GM18502 (cell line): Measurements from ENCODE around the gene PTPRR.

Experiments
- ATAC-seq: cut with Tn5 transposase; IDR thresholded peaks from one replicate; pipeline ENCODE4 v1.9.1; 2021; ENCODE audit warnings: mild to moderate bottlenecking; ENCODE audit not compliant: unreplicated experiment, poor library complexity

The PTPRR gene

DNA sequence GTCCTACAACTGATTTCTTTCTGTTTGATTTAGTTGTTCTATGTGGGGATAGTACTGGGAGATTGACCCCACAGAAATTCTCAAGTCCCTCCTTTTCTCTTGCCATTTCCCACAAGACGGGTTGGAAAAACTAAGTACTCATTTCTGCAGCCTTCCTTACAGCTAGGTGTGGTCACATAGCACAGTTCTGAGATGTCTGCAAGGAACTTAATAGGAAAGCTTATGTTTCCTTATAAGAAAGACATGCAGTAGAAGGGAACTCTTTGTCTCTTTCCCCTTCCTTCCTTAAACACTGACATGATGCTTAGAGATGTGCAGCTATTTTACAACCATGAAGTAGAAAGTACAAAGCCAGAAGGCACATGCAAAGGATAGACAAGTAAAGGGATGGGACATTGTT lies 113.7 kb downstream of the PTPRR start:
- no peak for ATAC-seq

DNA sequence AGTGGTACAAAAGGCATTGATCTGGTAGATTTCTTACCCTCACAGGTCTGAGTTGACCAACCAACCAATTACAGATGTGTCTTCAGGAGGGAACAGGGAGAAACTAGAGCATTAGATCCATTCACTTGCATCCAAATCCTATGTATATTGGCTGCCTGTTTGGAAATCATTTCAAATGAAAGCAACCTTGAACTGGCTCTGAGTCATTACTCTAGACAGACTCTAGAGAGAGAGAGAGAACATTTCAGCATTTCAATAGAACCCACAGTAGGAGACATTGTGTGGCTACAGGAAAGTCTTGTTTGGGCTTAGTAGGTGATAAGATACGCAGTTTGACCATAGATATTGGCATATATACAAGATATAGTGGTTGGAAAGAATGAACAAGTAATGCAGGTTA lies 114.5 kb downstream of the PTPRR start:
- ATAC-seq, result no peak

DNA sequence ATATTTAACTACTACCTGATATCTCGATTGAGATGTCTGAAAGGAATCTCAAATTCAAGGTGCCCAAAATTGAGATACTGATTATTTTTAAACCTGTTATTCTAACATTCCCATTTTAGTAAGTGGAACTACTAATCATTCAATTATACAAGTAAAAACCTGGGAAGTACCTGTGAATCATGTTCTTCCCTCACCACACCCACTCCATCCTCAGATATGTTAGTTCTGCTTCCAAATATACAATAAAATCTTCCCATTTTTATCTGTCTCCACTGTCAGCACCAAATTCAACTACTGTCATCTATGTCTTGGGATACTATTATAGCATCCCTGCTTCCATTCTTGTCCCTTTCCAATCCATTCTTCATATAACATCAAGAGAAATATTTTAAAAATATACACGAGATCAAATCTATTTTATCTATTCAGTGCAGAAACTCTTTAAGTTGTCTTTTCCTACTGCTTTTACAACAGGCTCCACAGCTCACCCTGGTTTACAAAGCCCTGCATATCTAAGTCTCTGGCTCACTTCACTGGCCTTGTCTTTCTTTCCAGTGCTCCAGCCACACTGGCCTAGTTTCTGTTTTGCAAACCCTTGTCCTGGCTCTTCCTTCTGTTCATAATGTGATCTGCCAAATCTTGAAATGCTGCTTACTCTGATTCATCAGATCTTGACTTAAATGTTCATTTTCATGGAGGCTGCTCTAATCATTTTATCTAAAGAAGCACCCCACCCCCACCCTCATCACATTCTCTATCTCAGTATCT lies 122.3 kb downstream of the PTPRR start:
- no peak for ATAC-seq

DNA sequence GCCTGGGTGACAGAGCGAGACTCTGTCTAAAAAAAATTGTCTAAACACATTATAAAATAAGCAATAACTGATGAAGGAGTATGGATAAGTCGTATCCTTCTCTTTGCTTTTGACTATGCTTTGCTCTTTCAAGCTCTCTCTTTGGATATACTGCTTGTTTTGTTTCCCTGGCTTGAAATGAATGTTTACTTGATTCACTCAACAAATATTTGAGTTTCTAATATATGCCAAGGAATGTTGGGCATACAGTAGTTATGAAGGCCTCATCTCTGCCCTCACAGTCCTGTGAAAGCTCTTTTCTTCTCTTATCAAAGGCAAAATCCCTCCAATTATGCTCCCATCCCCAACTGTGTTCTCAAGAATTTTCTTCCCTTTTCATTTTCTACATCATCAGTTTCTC lies 123.5 kb downstream of the PTPRR start:
- no peak for ATAC-seq

DNA sequence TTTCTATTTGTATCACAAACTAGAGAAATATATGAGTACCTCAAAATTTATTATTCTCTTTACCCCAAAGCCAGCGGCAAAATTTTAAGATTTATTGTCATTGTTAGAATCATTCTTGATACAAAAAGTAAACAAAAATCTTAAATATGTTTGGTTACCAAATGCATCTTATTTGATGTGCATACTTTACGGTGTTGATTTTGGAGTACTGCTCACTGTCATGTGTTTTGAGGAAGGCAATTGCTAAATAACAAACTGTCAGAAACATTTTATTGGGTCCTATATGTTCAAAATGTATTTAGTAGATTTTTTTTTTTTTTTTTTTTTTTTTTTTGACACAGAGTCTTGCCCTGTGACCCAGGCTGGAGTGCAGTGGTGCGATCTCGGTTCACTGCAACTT lies 124.9 kb downstream of the PTPRR start:
- no peak for ATAC-seq

DNA sequence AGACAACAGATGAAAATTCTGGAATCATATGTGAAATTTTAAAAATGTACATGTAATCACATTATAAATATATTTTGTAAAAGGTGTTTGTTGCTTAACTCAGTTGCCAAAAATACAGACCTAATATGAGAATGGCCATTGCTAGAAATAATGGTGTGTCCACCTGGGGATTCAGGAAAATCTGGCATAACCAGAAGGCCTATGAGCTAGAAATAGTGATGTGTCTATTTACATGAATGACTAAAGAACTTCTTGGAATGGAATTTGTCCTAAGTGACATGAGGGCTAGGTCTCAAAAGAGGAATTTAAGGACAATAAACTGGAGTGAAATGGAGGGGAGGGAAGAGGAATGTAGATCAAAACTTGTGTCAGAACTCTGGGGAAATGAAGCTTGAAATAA lies 126.4 kb downstream of the PTPRR start:
- ATAC-seq, result no peak

DNA sequence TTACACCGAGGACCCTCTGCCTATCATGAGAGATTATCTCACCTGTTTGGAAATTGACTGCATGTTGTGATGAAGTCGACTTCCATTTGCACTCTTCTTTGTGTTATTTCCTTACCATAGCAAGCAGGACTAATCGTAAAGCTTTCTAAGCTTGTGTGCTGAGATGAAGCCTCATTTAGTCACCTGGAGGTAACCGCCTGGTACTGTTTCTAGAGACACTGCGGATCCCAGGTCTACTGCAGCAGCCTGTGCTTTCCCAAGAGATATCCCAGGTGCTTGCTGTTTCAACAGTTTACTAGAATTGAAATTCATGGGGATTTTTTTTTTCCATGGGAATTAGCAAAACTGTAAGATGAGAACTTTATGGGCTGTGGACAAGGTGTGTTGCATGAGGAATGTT lies 131.8 kb downstream of the PTPRR start:
- no peak for ATAC-seq

DNA sequence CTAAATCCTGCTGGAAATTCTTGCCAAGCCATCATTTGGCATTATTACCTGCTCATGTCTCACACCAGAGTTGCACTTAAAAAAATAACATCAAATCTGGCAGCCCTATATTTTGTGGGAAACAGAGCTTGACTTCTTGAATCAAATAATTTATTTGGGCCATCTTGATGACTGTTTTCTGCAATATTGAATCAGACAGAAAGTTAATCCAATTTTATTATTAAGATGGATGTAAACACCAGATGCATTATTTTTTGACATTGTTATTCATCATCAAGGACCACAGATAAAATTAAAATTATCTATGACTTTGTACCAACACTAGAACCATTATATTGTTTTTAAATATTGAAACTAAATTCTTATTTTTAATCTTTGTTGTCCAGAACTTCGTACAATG lies 132.9 kb downstream of the PTPRR start:
- ATAC-seq, result no peak

DNA sequence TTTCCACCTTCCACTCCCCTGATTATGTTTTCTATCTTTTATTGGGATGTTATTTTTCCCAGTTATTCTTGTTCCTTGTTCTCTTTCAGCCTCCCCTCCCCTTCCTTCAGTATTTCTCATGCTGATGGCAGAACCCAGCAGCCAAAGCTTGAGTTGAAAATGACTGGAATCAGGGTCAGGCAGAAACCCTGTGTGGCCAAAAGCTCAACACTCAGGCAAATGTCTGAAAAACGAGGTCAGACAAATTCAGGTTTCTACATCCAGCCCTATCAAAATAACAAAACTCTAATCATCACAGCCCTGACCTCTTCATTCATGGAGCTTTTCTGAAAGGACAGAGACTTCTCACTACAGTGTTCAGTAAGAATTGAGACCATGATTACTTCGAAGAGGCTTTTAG lies 134.6 kb downstream of the PTPRR start:
- ATAC-seq, result no peak

DNA sequence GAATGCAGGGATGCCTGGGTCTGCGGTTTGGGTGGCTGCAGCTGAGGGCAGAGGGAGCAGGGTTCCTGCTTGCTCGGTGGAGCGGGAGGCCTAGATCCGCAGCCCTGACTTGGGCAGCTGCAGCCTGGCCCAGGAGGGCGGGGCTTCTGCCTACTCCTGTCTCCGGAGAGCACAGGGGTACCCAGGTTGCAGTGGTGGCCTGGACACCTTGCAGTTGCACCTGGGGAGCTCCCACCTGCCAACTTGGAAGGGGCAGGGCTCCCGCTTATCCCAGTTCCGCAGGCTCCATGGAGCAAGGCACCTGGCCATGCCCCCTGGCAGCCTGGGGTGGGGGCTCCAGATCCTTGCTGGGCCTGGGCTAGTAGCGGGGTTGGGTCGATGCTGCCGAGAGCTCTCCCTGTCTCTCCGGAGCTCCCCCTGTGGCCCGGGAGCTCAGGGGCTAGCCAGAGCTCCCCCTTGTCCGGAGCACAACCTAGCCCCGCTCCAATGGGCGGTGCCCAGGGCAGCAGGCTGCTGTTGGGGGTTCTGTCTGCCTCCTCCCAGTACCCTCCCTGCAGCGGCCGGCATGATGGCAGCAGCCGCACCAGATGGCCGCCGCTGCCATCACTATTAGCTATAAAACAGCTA lies 136.4 kb downstream of the PTPRR start:
- no peak for ATAC-seq

DNA sequence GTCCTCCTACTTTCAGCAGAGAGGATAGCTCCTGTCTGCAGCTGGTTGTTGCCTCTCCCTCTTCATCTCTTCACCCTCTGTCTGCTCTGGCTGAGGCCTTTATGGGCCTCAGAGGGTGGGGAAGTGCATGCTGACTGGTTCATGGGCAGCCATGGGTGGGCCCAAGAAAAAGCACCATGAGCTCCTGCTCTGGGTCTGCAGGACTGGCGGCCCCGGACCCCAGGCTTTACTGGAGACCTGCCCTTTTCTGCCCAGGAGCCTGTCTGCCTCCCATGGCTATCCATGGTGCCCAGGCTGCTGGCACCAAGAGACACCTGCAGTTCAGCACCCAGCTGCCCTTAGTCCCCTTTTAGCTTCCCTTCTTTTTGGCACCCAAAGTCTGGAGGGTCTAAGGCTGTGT lies 137.1 kb downstream of the PTPRR start:
- ATAC-seq, result no peak

DNA sequence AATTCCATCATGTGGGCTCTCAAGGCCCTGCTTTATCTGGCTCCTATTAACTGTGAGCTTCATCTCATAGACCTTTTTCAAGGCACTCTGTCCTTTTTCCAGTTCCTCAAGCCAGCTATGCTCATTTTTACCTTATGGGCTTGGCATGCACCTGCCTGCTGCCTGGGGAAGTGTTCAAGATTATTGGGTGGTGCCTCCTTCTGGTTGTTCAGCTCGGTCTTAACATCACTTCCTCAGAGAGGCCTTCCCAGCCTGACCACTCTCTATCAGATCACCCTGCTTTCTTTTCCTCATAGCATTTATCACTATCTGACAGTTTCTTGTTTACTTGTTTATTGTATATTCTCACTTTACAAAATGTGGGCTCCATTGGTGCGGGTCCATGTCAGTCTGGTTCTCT lies 141.3 kb downstream of the PTPRR start:
- no peak for ATAC-seq

DNA sequence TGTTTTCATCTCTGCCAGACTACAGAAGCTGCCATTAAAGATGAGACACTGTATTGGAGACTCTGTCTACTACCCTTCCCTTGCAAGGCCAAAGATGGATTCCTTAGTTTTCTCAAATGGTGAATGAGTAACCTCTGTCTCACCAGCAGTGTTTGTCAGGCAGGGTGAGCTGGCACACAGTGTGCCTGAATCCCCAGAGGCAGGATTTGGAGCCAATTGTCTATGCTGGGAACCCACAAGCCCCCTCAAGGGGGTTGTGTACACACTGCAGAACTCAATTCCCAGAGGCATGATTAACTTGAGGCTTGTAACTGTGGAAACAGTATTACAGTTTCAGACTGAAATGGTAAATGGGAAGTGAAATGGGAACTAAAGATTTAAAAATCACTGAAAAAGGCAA lies 146.5 kb downstream of the PTPRR start:
- no peak for ATAC-seq

DNA sequence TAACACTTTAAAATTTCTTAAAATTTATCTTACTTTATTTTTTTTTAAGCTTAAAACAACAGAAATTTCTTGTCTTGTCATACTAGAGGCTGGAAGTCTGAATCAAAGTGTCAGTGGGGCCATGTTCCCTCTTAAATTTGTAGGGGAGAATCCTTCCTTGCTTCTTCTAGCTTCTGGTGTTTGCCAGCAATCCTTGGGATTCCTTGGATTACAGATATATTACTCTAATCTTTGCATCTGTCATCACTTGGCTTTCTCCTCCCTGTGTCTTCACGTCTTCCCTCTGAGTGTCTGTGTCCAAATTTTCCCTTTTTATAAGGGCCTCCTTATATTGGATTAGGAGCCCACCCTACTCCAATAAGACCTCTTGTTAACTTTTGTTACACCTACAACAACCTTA lies 147.7 kb downstream of the PTPRR start:
- ATAC-seq, result no peak

DNA sequence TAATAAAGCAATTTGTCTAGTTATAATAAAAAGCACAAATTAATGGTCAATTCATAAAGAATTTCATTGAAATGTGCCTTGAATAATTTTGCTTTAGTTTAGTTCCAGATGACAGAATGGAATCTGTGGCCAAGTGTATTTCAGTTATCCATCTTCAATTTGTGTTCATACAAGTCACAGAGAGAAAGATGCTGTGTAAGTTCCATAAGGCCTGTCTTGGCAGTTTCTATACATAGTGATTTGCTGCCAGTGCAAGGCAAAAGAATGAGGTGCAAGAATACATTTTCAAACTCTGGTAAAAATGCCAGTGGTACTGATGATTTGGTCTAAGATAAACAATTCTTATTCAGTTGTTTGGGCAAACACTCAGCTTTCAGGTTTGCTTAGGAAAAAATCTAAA lies 149.0 kb downstream of the PTPRR start:
- ATAC-seq, result no peak

DNA sequence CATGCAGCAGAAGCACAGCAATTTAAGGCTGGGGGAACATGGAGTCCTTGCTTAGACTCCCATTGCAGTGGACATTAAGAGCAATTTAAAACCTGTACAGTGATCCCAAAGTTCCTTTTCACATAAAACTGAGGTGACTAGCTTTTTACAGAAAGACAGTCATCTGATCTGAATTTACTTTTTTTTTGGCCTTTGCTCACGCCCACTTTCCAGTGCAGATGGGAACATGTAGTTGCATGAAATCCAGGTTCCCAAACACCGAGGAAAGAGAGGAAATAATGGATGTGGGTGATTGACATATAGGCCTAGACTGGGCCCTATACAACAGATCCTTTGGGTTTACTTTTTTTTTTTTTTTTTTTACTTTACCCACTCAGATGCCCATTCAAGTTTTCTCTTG lies 156.9 kb downstream of the PTPRR start:
- no peak for ATAC-seq

DNA sequence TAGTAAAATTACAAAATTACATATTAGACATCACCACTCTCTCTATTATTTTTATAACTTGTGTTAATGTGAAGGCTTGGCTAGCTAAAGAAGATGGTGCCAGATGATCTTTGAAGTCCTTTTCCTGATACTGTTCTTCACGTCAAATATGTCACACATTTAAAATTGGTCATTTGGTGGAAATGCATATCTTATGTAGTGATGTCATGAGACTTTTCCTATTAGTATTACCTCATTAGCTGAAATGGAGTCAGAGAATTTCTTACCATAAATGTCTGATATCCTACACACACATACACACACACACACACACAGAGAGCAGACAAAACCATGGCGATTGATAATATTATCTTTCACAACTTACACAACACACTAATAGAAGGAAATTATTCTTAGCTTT lies 158.5 kb downstream of the PTPRR start:
- no peak for ATAC-seq

DNA sequence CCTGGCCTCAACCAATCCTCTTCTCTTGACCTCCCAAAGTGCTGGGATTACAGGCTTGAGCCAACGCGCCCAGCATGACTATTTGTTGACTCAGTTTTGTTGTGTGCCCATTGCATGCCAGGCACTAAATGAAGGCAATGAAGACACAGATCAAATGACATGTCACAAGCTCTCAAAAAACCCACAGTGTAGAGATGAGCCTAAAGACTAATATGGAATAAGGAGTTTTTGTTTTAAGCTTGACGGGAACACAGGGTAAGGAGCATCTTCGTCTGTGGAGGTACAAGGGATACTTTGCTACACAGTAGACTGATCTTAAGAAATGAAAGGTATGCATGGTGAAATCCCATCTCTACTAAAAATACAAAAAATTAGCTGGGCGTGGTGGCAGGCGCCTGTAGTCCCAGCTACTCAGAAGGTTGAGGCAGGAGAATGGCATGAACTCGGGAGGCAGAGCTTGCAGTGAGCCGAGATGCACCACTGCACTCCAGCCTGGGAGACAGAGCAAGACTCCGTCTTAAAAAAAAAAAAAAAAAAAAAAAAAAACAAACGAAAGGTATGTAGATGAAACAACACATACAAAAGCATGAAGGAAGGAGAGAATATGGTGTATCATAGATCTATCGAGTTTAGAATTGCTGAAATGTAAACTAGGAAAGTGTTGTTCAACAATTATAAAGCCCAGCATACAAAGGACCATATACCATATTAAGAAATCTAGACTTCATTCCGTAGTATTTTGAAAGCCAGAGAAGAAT lies 161.2 kb downstream of the PTPRR start:
- ATAC-seq, result no peak

DNA sequence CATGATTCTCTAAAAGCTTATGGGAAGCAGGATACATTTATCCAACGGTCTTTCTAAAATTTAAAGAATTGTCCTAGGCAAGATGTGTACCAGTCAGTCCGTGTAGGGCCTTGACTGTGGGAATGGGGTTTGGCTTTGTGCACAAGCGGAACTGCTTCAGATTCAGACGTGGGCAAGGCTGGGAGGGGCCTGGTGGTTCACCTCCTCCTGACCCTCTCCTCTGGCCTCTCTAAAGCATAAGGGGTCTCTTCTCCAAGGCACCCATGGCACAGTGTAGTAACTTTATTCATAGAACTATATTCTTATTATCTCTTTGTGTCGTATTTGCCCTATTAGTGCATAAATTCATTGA lies 162.1 kb downstream of the PTPRR start:
- no peak for ATAC-seq

DNA sequence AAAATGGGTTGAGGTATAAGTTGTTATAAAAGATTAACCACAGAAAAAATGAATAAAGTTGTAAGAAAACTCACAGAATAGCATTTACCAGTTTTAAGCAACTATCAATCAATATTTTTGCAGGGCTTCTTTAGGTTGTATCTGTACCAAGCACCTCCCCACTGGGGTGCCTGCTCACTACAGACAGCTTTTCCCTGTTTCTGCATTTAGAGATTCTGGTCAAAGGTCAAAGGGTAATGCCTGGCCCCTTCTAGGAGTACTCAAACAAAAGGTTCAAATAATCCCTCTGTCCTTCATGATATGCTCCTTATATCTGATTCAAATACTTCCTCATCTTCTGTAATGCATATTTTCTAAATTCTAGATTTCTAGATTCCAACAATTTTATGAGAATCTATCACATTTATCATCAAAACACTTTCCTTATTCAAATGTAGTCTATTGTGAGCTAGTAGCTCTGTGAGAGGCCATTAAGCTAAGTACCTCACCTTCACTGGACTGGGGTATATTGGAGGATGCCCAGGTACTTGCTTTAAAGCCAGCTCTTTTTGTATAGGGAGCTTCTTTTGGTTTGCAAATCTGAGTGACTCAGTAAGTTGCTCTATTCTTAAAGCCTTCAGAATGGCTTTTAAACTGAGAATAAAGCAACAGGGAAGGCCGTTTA lies 162.6 kb downstream of the PTPRR start:
- no peak for ATAC-seq

DNA sequence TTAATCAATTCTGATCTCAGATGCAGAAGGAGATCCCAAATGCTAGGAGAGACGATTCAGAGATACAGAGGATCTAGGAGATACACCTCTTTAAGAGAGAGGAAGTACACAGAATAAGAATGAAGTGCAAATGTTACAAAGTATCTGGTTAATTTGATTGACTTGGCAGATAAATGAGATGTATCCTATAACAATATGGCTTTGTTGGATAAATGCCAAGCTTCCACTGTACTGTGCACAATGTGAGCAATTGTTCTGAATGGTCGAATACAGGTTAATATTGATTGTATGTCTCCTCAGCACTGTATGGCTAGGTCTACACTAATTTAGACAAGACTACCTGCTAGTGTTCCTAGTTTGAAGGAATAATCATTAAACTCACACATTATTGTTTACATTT lies 163.7 kb downstream of the PTPRR start:
- ATAC-seq, result no peak
